COR-L47 (cell line): ENCODE measurements around the gene XAGE1A.
"Not testable (repeated sequence)": the region's sequence is repeated elsewhere in the genome, so short reads cannot be mapped to it uniquely, and the experiment has no call there.

Experiments
- DNase-seq: peaks from one replicate; lab custom pipeline; 2025; lab: John Stamatoyannopoulos, UW

The XAGE1A gene, protein sequence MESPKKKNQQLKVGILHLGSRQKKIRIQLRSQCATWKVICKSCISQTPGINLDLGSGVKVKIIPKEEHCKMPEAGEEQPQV

DNA sequence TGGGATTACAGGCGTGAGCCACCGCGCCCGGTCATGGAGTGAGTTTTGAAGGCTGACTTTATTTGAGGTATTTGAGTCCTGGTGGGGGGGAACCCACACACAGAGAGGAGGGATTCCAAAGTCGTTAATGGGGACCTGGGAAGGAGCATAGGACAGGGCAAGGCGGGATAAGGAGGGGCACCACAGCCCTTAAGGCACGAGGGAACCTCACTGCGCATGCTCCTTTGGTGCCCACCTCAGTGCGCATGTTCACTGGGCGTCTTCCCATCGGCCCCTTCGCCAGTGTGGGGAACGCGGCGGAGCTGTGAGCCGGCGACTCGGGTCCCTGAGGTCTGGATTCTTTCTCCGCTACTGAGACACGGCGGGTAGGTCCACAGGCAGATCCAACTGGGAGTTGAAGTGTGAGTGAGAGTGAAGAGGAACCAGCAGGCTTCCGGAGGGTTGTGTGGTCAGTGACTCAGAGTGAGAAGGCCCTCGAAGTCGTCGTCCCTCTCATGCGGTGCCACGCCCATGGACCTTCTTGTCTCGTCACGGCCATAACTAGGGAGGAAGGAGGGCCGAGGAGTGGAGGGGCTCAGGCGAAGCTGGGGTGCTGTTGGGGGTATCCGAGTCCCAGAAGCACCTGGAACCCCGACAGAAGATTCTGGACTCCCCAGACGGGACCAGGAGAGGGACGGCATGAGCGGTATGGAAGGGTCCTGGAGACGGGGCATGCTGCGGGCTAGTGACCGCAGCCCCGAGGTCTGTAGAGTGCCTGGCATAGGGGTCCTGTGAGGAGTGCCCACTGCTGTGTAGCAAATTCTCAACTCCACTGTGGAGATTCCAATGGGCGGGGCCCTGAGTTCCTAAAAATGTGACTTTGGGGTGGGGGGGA, at the start of gene XAGE1A:
Gene XAGE1A, plus strand, starts transcription at position 264 of the 874 bp plus-strand sequence. CDS start 1,554 bp downstream, outside the sequence.
- DNase-seq = not testable (repeated sequence)

DNA sequence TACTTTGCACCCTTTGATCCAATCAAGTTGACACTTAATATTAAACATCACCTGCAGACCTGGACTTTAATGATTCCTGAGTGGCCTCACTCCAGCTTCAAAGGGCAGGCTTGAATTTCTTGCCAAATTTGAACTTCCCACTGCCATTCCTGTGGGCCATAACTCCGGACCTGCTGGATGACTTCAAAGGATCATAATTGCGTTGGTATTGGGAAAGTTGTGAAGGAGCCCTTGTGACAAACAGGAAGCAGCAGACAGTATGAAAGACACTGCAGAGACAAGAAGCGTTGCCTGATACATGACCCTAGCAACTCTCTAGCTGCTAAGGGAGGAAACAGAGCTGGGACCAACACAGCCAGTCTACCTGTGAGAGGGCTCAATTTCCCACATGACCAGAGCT, 43.6 kb upstream of the XAGE1A start:
- DNase-seq = not testable (repeated sequence)

DNA sequence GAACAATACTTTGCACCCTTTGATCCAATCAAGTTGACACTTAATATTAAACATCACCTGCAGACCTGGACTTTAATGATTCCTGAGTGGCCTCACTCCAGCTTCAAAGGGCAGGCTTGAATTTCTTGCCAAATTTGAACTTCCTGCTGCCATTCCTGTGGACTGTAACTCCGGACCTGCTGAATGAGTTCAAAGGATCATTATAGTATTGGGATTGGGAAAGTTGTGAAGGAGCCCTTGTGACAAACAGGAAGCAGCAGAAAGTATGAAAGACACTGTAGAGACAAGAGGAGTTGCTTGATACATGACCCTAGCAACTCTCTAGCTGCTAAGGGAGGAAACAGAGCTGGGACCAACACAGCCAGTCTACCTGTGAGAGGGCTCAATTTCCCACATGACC, 24.3 kb upstream of the XAGE1A start:
- DNase-seq = not testable (repeated sequence)

DNA sequence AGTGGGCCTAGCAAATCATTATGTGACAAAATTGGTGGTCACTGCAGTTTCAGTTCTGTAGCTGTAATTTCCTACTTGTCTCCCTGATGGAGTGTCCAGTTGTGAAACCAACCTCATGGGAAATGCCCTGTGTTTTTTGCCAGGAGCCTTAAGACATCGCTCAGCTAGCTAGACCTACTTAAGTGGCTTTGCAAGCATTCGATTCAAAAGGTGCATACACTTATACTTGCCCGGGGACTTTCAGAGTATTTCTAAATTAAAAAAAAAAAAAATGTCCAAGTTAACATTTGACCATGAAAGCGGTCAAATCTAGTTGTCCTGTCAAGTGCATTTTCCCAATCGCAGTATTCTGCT, 788 bp downstream of the XAGE1A start:
- DNase-seq = not testable (repeated sequence)

DNA sequence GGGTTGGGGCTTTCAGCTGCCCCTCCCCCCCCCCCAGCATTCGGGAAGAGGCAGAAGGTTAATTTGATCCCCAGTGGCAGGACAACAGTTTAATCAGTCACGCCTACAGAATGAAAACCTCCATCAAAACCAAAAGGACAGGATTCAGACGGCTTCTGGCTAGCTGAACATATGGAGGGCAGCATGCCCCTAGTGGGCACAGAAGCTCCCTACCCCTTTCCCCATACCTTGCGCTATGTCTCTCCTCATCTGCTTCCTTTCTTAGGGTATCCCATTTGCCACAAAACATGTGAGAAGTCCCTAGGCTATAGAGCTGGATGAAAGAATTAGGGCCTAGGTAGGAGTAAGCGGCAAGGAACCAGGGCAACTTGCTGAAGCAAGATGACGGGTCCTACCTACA, 5.8 kb downstream of the XAGE1A start:
- not testable (repeated sequence) for DNase-seq

DNA sequence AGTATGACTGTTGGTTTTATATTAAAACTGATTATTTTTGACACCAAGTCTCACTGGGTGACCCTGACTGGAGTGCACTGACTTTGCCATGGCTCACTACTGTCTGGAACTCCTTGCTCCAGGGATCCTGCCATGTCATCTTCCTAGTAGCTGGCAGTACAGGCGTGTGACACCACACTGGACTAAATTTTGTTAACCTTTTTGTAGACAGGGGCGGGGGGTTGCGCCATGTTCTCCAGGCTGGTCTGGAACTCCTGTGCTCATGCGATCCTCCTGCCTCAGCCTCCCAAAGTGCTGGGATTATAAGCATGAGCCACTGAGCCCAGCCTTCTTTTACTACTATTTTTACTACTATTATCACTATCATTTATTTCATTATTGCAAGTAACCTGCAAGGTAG, 8.9 kb downstream of the XAGE1A start:
- no peak for DNase-seq

DNA sequence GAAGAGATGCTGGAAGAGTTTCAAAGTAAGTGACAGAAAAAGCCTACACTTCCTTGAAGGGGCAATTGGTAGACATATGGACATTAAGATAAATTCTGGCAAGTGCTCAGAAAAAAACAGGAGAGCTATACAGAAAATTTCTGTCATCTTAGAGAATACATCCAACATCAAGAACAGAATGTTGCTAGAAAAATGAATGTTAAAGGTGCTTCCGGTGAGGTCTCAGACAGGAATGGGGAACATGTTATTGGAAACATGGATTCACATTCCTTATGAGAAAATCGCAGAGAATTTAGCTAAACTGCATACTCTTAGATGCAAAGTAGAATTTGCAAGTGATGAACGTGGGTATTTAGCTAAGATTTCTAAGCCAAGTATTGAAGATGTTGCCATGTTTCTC, 11.7 kb downstream of the XAGE1A start:
- DNase-seq = no peak

DNA sequence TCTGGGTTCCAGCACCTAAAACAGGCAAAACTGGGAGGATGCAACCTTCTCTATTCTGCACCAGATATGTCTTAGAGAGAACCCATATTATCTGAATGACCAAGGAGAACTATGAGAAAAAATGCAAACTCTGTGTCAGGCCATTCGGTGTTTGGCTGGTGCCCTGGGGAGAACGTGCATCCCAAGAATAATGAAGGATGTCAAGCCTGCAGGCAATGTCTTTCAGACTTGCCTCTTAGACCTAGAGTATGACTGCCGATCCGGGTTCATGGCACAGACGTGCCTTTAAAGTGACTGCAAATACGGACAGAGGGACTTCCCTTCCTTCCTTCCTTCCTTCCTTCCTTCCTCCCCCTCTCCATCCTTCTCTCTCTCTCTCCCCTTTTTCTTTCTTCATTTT, 14.3 kb downstream of the XAGE1A start:
- DNase-seq = no peak

DNA sequence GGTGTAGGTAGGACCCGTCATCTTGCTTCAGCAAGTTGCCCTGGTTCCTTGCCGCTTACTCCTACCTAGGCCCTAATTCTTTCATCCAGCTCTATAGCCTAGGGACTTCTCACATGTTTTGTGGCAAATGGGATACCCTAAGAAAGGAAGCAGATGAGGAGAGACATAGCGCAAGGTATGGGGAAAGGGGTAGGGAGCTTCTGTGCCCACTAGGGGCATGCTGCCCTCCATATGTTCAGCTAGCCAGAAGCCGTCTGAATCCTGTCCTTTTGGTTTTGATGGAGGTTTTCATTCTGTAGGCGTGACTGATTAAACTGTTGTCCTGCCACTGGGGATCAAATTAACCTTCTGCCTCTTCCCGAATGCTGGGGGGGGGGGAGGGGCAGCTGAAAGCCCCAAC, 15.5 kb downstream of the XAGE1A start:
- DNase-seq = not testable (repeated sequence)

DNA sequence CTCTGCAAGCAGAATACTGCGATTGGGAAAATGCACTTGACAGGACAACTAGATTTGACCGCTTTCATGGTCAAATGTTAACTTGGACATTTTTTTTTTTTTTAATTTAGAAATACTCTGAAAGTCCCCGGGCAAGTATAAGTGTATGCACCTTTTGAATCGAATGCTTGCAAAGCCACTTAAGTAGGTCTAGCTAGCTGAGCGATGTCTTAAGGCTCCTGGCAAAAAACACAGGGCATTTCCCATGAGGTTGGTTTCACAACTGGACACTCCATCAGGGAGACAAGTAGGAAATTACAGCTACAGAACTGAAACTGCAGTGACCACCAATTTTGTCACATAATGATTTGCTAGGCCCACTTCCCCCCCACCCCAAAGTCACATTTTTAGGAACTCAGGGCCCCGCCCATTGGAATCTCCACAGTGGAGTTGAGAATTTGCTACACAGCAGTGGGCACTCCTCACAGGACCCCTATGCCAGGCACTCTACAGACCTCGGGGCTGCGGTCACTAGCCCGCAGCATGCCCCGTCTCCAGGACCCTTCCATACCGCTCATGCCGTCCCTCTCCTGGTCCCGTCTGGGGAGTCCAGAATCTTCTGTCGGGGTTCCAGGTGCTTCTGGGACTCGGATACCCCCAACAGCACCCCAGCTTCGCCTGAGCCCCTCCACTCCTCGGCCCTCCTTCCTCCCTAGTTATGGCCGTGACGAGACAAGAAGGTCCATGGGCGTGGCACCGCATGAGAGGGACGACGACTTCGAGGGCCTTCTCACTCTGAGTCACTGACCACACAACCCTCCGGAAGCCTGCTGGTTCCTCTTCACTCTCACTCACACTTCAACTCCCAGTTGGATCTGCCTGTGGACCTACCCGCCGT, 20.7 kb downstream of the XAGE1A start:
- DNase-seq = not testable (repeated sequence)

DNA sequence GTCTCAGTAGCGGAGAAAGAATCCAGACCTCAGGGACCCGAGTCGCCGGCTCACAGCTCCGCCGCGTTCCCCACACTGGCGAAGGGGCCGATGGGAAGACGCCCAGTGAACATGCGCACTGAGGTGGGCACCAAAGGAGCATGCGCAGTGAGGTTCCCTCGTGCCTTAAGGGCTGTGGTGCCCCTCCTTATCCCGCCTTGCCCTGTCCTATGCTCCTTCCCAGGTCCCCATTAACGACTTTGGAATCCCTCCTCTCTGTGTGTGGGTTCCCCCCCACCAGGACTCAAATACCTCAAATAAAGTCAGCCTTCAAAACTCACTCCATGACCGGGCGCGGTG, 21.3 kb downstream of the XAGE1A start, which contains the start of gene XAGE1B:
Gene XAGE1B, minus strand, starts transcription at position 77 of the 339 bp plus-strand sequence. CDS start 1,536 bp downstream, outside the sequence.
- not testable (repeated sequence) for DNase-seq

DNA sequence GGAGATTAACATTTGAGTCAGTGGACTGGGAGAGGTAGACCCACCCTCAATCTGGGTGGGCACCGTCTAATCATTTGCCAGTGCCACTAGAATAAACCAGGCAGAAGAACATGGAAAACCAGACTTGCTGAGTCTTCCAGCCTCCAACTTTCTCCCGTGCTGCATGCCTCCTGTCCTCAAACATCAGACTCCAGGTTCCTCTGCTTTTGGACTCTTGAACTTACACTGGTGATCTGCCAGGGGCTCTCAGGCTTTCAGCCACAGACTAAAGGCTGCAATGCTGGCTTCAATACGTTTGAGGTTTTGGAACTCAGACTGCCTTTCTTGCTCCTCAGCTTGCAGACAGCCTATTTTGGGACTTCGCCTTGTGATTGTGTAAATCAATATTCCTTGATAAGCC, 45.4 kb downstream of the XAGE1A start:
- DNase-seq = not testable (repeated sequence)

DNA sequence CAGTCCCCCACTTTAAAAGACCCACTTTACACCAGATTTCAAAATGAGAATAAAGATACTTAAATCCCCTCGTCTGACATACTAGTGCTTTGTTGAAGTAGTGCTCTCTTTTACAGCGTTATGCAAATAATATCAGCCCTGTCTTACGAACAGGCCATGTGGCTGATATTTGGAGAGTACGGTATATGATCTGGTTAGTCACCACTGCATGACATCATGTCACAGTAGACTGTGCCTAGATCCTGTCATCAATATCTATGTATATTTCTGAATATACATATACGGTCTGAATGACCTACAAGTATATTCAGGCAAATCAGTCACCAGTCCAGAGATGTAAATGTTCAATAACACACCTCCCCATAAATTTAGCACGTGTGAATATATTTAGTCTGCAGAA, 46.7 kb downstream of the XAGE1A start:
- DNase-seq = no peak

DNA sequence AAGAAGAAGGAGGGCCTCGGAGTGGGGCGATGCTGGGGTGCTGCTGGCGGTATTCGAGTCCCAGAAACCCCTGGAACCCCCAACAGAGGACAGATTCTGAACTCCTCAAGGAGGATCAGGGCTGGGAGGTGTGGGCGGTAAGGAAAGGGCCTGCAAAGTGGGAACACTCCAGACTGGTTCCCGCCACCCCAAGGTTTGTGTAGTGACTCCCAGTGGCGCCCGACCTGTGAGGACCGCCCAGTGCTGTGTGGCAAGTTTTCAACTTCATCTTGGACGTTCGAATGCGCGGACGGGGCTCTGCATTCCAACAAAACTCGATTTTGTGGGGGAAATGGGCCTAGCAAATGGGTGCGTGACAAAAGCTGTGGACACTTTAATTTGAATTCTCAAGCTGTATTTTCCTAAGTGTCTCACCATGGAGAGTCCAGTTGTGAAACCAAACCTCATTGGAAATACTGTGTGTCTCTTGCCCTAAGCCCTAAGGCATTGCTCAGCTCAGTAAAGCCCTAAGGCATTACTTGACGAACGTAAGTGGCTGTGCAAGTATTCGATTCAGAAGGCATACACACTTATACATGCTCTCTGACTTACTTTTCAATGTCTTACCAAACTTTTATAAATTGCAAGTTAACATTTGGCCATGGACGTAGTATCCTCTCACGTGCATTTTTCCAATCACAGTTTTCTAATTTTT, 48.7 kb downstream of the XAGE1A start:
- DNase-seq = no peak

DNA sequence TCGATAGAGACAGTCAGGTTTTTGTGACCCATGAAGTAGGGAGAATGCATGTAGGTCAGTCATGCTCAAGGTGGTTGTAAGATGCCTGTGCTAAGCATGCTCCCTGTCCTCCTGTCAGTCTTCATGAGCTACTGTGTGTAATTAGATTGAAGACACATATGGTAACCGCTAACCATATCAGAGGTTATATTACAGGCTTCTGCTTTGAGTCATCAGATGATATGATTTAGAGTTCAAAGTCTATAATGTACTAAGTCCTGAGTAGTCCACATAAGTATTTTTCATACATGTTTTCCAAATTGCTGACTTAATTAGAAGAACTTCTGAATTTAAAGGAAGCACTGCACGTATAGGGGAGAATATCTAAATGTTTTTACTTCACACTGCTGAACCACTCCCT, 53.2 kb downstream of the XAGE1A start:
- not testable (repeated sequence) for DNase-seq
